Kidney (tissue), 14 donors: ENCODE results near the gene DUXB. TPM values are rescaled to one million over a fixed set of nuclear protein-coding genes. Genes with fewer than 3 reads are reported as not detected.

Source experiments
- DNase-seq, 5 donors: peaks; one replicate each; pipeline ENCODE4 v3.0.0-alpha.2; 2013 to 2020
- FAIRE-seq: peaks from 2 replicates; lab custom pipeline; 2012; peaks lifted over from hg19 to GRCh38; lab: Jason Lieb, UNC
- H3K27ac ChIP-seq, 2 donors: one replicate each; pipeline ENCODE4 v1.7.0; 2013; ENCODE audit warnings: low read depth in 2 of 2, low read length in 2 of 2, inconsistent platforms in 1 of 2
- H3K27me3 ChIP-seq: one replicate; pipeline ENCODE4 v1.7.1; 2013; ENCODE audit warnings: low read length, inconsistent platforms; ENCODE audit not compliant: control insufficient read depth, insufficient read depth
- H3K36me3 ChIP-seq, 3 donors: one replicate each; pipeline versions ENCODE4 v1.7.0 to v1.7.1; 2013; ENCODE audit warnings: low read length in 3 of 3, control low read depth in 1 of 3, inconsistent platforms in 1 of 3; ENCODE audit not compliant: insufficient read depth in 3 of 3, control insufficient read depth in 2 of 3
- H3K4me1 ChIP-seq, 3 donors: one replicate each; pipeline versions ENCODE4 v1.7.0 to v1.7.1; 2013; ENCODE audit warnings: low read length in 3 of 3, inconsistent platforms in 1 of 3, low read depth in 1 of 3; ENCODE audit not compliant: control insufficient read depth in 2 of 3, insufficient read depth in 2 of 3
- H3K4me3 ChIP-seq, 3 donors: one replicate each; pipeline versions ENCODE4 v1.7.0 to v1.8.1; 2013; ENCODE audit warnings: low read length in 3 of 3, control low read depth in 1 of 3, inconsistent platforms in 1 of 3
- H3K9ac ChIP-seq, 3 donors: one replicate each; pipeline versions ENCODE4 v1.7.0 to v1.7.1; 2013; ENCODE audit warnings: low read length in 3 of 3, control low read depth in 1 of 3, inconsistent platforms in 1 of 3
- H3K9me3 ChIP-seq, 3 donors: one replicate each; pipeline versions ENCODE4 v1.7.0 to v1.7.1; 2013; ENCODE audit warnings: low read length in 3 of 3, control low read depth in 1 of 3, inconsistent platforms in 1 of 3; ENCODE audit not compliant: control insufficient read depth in 2 of 3, insufficient read depth in 1 of 3
- CTCF ChIP-seq: IDR thresholded peaks from 3 replicates; pipeline ENCODE4 v1.5.1; 2012; ENCODE audit warnings: mild to moderate bottlenecking, moderate library complexity, borderline replicate concordance; ENCODE audit not compliant: insufficient read depth; ENCODE audit errors: extremely low read depth
- intact Hi-C: fragments of 100-400 bp; cut with DNase I; formaldehyde crosslinking; loops from one replicate; pipeline ENCODE4 v1.11.1; 2022
- polyA plus RNA-seq: library from polyadenylated mRNA; stranded (reverse); fragments of 350-450 nt; fragmentation: Illumina TruSeq; extraction: RNeasy Lipid Tissue Mini Kit (QIAGEN cat#74804); gene quantifications from one replicate; pipeline ENCODE4 v1.2.3, GENCODE V29; 2014; ENCODE audit warnings: low read depth, low replicate concordance; ENCODE audit not compliant: insufficient read depth
- total RNA-seq: library from RNA; stranded (reverse); fragmentation: NEBNext Ultra II Directional; extraction: Animal tissue kit (Norgen Biotek cat#: 25700); gene quantifications from one replicate; pipeline ENCODE4 v1.2.1, GENCODE V29; 2021
- donor health status: control.
- donor health status: control.
- donor health status: control.
- donor health status: control.
- donor health status: control.
- donor health status: DM: yes; HTN: yes; CAD: no.
- donor health status: Normal renal cell carcinoma (clear cell type).

The DUXB gene
- total and polyA plus RNA-seq, 2 donors from 2014 or later = not detected

- intact Hi-C loops = no loop called here
- peaks cover 0 to 1% (median 0%) of the 10 kb centered on the region in 3 donors for H3K4me1 ChIP-seq
- no peak overlapping the region for H3K4me3 ChIP-seq
- H3K36me3 ChIP-seq = no peaks in the 10 kb centered on the region
- DNase-seq = no peak
- H3K27me3 ChIP-seq = no peaks in the 10 kb centered on the region
- no peak for FAIRE-seq
- no peak overlapping the region for H3K9ac ChIP-seq
- H3K9me3 ChIP-seq = peaks cover 0 to 2% (median 0%) of the 10 kb centered on the region in 3 donors
- no peak overlapping the region for H3K27ac ChIP-seq
- no peak for TF ChIP-seq CTCF
Measured at GRCh38 chr16:75745242-75745641, 44.0 kb upstream of the DUXB start.

- Histone ChIP-seq H3K4me3 (no peak overlapping the region), H3K9me3 (peaks cover 0 to 2% (median 0%) of the 10 kb centered on the region in 3 donors), H3K27me3 (no peaks in the 10 kb centered on the region), H3K27ac (no peak overlapping the region), H3K9ac (no peak overlapping the region), H3K36me3 (no peaks in the 10 kb centered on the region), H3K4me1 (no peaks in the 10 kb centered on the region)
- no peak for DNase-seq
- FAIRE-seq = no peak
- no peak for TF ChIP-seq CTCF
- intact Hi-C loops = no loop called here
Measured at GRCh38 chr16:75742424-75743047, 41.3 kb upstream of the DUXB start.

- no peaks in the 10 kb centered on the region for H3K36me3 ChIP-seq
- intact Hi-C loops = no loop called here
- no peak overlapping the region for H3K9ac ChIP-seq
- H3K27ac ChIP-seq = no peak overlapping the region
- H3K4me3 ChIP-seq = no peak overlapping the region
- peaks cover 0 to 6% (median 0%) of the 10 kb centered on the region in 3 donors for H3K4me1 ChIP-seq
- no peak for TF ChIP-seq CTCF
- H3K9me3 ChIP-seq = no peaks in the 10 kb centered on the region
- H3K27me3 ChIP-seq = no peaks in the 10 kb centered on the region
- DNase-seq = peak in 4 of 5 donors; percentile 60 to 90 (median 77)
- FAIRE-seq = no peak
Measured at GRCh38 chr16:75733305-75734211, 32.3 kb upstream of the DUXB start.
